Measurements from ENCODE around the gene SMPD2. TPM values are rescaled to one million over a fixed set of nuclear protein-coding genes. Genes with fewer than 3 reads are reported as not detected.

SMPD2 gene
- total and polyA plus RNA-seq, 8 donors: 7.1 to 17.0 (median 9.7) TPM

- H3K4me3 ChIP-seq: no peak overlapping the region
- H3K36me3 ChIP-seq: no peaks in the 10 kb centered on the region
- H3K27me3 ChIP-seq: no peaks in the 10 kb centered on the region
- H3K27ac ChIP-seq: no peak overlapping the region
- ATAC-seq (no peak), DNase-seq (no peak), FAIRE-seq (no peak)
- no peak for TF ChIP-seq CTCF (IDR thresholded peaks at IDR 0.05)
- H3K4me1 ChIP-seq: peaks cover 0 to 3% (median 0%) of the 10 kb centered on the region in 3 donors
- intact Hi-C loops (cut with DNase I): no loop called here
- WGBS, 2 donors: 72 to 76% methylated on average over 9 of the region's 9 CpGs
- H3K9me3 ChIP-seq: no peaks in the 10 kb centered on the region
Observed at GRCh38 chr6:109452181-109452580, 11.7 kb downstream of the SMPD2 start.

GRCh38 chr6:109453156-109453555, 12.6 kb downstream of the SMPD2 start:
- no peaks in the 10 kb centered on the region for H3K27me3 ChIP-seq
- FAIRE-seq (no peak), DNase-seq (no peak), ATAC-seq (no peak)
- H3K36me3 ChIP-seq: no peaks in the 10 kb centered on the region
- TF ChIP-seq CTCF (IDR thresholded peaks at IDR 0.05): no peak
- H3K4me3 ChIP-seq: no peak overlapping the region
- no peaks in the 10 kb centered on the region for H3K9me3 ChIP-seq
- WGBS, 2 donors: 88 to 100% methylated on average over 2 of the region's 2 CpGs
- peaks cover 0 to 3% (median 0%) of the 10 kb centered on the region in 3 donors for H3K4me1 ChIP-seq
- no peak overlapping the region for H3K27ac ChIP-seq
- intact Hi-C loops (cut with DNase I): no loop called here

DNA sequence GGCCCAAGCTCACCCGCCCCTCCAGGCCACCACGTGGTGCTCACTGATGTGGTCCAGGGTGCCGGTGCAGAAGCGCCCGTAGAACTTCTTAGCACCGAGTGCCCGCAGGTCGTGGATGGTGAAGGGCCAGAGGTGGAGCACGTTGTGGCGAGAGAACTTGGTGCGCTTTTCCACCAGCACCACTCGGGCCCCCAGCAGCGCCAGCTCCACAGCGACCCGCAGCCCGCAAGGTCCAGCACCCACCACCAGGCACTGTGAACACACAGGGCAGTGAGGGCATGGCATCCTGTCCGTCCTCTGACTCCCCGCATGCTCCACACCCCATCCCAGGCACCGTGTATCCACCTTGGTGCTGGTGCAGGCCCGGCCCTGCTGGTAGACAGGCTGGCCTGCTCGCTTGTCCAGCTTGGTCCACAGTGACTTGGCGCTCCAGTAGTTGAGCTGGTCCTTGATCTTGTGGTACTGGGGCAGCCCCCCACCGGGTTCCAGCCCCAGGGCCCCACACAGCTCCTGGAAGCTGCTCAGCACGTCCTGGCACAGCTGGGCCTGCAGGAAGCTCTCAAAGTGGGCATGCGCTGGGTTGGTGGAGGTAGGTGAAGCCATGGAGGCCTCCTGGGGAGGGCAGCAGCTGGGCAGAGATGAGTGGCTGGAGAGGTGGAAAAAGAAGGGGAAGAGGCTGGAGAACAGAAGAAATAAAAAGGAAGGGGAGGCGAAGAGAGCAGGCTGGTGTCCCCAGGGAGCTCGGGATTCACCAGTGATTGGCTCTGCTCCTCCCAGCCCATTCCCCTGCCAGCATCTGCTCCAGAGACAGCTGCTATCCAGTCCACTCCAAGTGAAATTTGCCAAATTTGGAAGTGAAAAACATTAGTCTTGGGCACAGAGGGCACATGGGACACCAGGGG, 13.3 kb downstream of the SMPD2 start:
- TF ChIP-seq CTCF (IDR thresholded peaks at IDR 0.05): no peak
- H3K27me3 ChIP-seq: no peaks in the 10 kb centered on the region
- FAIRE-seq (no peak), DNase-seq (peak in 1 of 6 donors; percentile 62), ATAC-seq (no peak)
- H3K27ac ChIP-seq: peak overlapping the region in 1 of 4 donors; percentile 68
- no peaks in the 10 kb centered on the region for H3K9me3 ChIP-seq
- H3K4me3 ChIP-seq: no peak overlapping the region
- intact Hi-C loops (cut with DNase I): no loop called here
- WGBS, 2 donors: 93 to 96% methylated on average over 27 of the region's 27 CpGs
- H3K36me3 ChIP-seq: no peaks in the 10 kb centered on the region
- peaks cover 0 to 3% (median 0%) of the 10 kb centered on the region in 3 donors for H3K4me1 ChIP-seq

- H3K4me1 ChIP-seq: peaks cover 0 to 3% (median 0%) of the 10 kb centered on the region in 3 donors
- peak overlapping the region in 2 of 4 donors; percentile 62 to 68 for H3K27ac ChIP-seq
- intact Hi-C loops (cut with DNase I): no loop called here
- H3K36me3 ChIP-seq: no peaks in the 10 kb centered on the region
- peak in 2 of 6 donors; percentile 62 to 71 for DNase-seq
- no peaks in the 10 kb centered on the region for H3K27me3 ChIP-seq
- ATAC-seq: peak; percentile 7 to 36 (median 29)
- FAIRE-seq: no peak
- H3K9me3 ChIP-seq: no peaks in the 10 kb centered on the region
- peak overlapping the region; percentile 53 to 78 (median 73) for H3K4me3 ChIP-seq
- no peak for TF ChIP-seq CTCF (IDR thresholded peaks at IDR 0.05)
- 22 to 24% methylated on average over 47 to 48 of the region's 48 CpGs for WGBS, 2 donors
Observed at GRCh38 chr6:109454496-109455436, 14.2 kb downstream of the SMPD2 start.

All from pancreas (tissue), 10 donors.